ENCODE data around the gene PRSS33.

PRSS33 gene, protein sequence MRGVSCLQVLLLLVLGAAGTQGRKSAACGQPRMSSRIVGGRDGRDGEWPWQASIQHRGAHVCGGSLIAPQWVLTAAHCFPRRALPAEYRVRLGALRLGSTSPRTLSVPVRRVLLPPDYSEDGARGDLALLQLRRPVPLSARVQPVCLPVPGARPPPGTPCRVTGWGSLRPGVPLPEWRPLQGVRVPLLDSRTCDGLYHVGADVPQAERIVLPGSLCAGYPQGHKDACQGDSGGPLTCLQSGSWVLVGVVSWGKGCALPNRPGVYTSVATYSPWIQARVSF

DNA sequence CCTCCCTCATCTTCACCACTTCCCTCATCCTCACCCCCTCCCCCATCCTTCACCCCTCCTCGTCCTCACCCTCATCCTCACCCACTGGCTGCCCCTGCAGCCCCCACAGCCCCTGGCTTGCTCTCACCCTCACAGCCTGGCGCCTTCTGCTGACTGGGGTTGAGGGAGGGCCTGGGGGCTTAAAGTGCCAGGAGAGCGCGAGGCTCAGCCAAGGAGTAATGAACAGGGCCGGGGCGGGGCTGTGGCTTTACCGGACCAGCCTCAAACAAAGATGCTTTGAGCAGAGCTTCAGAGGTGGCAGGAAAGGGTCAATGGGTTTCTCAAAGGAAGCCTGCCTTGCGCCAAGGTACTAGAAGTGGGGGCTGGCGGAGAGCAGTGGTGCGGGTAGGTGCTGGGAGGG is at the start of gene PRSS33:
PRSS33 (minus strand) TSS at position 155 of the 400 bp plus-strand sequence. CDS start 1,013 bp downstream, outside the sequence.
- no peak for DNase-seq (ENCODE audit: low read depth in 2 of 3, low spot score in 1 of 3)

GRCh38 chr16:2836646-2837508 is 49.5 kb upstream of the PRSS33 start:
- no peak for DNase-seq (ENCODE audit: low read depth in 2 of 3, low spot score in 1 of 3)

DNA sequence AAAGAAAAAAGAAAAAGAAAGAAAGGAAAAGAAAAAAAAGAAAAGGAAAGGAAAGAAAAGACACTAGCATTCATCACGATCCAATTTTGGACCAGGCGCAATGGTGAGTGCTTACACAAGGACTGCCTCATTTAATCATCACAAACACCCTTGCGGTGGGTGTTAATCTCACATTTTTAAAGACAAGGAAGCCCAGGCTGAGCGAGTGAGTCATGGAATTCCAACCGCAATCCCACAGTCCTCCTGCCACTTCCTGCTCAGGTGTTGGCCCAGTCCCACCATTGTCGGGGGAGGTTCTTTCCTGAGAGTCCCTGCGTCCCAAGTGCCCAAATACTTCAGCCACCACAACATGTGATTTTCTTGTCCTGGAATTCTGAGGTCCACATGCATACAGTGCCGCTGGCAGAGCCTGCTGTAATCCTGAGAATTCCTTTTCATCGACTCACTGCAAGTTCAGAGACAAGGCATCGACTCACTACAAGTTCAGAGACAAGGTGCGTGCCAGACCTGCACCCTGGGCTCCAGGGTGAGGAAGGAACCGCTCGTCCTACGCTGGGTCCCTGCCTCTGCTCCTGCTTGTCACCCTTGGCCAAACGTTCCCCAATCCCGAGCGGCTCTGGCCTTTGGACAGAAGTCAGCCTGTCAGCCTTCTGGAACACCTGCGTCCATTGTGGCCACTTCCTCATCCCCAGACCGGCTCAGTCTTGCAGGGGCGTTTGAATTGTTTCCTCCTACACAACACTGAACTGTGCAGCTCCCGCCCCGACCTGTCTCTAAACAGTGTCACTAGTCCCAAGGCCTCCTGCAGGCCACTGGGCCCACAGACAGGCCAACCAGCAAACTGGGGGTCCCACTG is 48.5 kb upstream of the PRSS33 start:
- DNase-seq (ENCODE audit: low read depth in 2 of 3, low spot score in 1 of 3): no peak

- no peak for DNase-seq (ENCODE audit: low read depth in 2 of 3, low spot score in 1 of 3)
Measured at GRCh38 chr16:2834968-2835367, 47.6 kb upstream of the PRSS33 start.

DNA sequence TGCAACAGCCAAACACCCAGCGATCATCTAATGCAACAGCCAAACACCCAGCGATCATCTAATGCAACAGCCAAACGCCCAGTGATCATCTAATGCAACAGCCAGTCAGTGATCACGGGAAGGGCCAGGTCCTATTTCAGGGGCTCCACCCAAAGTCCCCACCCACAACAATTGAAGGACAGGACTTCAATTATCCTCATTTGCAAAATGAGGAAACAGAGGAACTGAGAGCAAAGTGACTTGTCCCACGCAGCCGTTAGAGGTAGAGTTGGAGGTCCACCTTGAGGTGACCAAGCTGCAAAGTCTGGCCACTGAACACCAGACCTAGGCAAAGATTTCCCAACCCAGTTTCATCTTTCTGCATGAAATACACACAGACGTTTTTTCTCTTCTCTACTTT is 46.4 kb upstream of the PRSS33 start:
- no peak for DNase-seq (ENCODE audit: low read depth in 2 of 3, low spot score in 1 of 3)

GRCh38 chr16:2831203-2831602 is 43.8 kb upstream of the PRSS33 start:
- DNase-seq (ENCODE audit: low read depth in 2 of 3, low spot score in 1 of 3): no peak

DNA sequence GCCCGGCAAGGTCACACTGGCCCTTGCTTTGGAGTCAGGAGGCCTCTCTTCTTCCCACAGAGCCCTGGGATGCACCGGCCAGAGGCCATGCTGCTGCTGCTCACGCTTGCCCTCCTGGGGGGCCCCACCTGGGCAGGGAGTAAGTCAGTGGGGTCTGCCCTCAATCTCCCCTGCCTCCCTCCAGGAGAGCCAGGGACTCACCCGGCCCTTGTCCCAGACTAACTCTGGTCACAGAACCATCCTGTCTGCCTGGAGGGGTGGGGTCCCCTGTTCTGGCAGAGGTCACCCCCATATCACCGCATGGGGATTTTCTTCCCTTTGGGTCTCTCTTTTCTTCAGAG is 43.0 kb upstream of the PRSS33 start:
- no peak for DNase-seq (ENCODE audit: low read depth in 2 of 3, low spot score in 1 of 3)

- no peak for DNase-seq (ENCODE audit: low read depth in 2 of 3, low spot score in 1 of 3)
Measured at GRCh38 chr16:2829501-2830354, 42.4 kb upstream of the PRSS33 start, which contains the start of gene ZG16B. ZG16B (plus strand) TSS chr16:2830303; CDS start chr16:2830442, 139 bp downstream.

DNA sequence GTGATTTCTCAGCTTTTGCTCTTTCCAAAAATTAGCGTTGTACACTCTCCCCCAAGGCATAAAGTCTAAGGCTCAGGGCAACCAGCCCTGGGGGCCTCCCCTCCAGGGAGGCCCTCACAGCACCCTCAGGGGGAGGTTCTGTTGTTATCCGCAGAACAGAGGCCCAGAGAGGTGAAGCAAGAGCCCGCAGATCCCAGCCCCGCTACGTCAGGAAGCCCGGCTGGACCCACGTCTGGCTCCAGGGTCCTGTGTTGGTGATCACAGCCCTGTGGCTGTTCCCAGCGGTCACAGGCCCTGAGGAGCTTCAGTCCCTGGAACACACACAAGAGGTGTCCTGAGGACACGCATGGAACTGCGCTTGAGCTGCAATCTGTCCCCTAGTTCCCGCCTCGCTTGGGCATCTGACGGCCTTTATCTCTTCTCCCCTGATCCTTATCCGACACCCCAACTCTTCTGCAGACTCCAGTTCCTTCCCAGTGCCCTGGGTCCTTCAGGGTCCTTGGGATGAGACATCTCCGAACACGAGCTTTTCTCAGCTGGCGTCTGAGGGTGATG is 41.6 kb upstream of the PRSS33 start:
- DNase-seq (ENCODE audit: low read depth in 2 of 3, low spot score in 1 of 3): no peak

DNA sequence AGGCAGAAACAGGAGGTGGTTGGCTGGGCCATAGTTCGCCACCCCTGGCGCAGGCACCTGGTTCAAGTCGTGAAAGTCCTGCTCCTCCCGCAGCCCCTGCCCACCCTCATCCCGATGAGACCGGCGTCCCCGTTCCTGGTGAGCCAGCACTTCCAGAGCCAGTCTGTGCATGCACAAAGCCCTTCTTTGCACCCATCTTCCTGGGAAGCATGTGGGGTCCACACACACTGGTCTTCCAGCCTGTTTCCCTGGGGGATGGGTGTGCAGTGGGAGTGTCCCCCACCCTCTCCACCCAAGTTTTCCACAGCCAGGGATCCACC is 41.1 kb upstream of the PRSS33 start:
- DNase-seq (ENCODE audit: low read depth in 2 of 3, low spot score in 1 of 3): no peak

DNA sequence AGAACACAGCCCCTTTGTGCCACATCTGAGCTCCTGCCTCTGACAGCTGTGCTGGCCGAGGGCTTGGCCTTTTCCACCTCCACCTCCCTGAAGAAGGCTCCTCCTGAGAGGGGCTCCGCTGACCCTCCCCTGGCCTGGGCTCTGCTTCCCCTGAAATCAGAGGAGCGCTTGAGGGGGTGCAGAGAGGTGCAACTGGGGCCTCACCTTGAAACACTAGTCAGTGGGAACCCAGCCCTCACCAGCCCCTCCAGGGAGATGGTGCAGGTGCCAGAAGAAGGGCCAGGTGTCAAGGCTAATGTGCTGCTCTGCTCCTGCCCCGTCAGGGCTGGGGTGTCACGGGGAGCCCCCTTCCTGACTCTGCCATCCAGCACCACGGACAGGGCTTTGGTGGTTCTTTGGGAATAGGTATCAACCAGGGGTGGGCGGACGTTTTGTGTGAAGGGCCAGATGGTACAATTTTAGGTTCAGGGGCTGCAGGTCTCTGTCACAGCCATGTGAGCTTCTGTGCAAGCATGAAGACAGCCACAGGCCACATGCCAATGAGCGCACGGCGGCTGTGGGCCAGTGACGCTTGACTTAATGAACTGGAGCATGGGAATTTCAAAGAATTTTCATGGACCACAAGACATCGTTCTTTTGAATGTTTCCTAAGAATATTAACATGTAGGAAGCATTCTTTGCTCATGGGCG is 40.6 kb upstream of the PRSS33 start:
- no peak for DNase-seq (ENCODE audit: low read depth in 2 of 3, low spot score in 1 of 3)

DNA sequence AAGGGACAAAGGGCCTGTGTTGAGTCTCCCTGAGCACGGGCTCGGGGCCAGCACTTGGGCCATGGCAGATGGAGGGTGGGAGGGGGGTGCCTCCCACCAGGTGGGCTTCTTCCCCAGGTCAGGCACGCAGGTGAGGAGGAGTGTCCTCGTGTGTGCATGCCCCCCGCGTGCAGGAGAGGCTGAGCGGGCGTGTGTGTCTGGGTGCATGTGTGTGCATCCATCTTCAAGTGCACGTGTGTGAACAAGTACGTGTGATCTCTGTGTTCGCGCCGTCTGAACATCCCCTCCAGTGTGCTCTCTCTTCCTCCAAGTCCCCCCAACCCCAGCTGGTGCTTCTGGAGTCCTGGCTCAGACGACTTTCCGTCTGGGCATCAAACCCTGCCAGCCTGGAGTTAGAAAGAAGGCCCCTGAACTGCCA is 40.0 kb upstream of the PRSS33 start:
- DNase-seq (ENCODE audit: low read depth in 2 of 3, low spot score in 1 of 3): no peak

GRCh38 chr16:2826591-2827373 is 39.4 kb upstream of the PRSS33 start:
- no peak for DNase-seq (ENCODE audit: low read depth in 2 of 3, low spot score in 1 of 3)

GRCh38 chr16:2825906-2826305 is 38.5 kb upstream of the PRSS33 start:
- no peak for DNase-seq (ENCODE audit: low read depth in 2 of 3, low spot score in 1 of 3)

GRCh38 chr16:2825049-2825742 is 37.8 kb upstream of the PRSS33 start:
- DNase-seq (ENCODE audit: low read depth in 2 of 3, low spot score in 1 of 3): no peak

GRCh38 chr16:2824626-2825025 is 37.3 kb upstream of the PRSS33 start:
- DNase-seq (ENCODE audit: low read depth in 2 of 3, low spot score in 1 of 3): no peak

DNA sequence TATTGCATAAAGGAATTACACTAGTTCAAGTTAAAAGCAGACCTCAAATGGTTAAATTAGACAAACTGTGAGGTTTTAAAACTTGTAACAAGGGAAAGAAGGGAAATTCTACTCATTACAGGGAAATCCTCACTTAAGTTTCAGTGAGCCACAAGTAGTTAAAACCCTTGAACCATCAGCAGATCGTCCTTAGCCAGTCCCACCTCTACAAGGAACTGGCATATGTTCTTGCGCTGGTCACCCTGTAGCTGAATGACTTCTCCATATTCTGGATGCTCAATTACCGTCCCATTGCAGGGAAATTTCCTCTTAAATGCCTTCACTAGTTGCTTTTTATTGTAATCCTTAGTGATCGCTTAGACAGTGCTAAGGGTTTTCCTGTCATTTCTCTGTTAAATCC is 35.1 kb upstream of the PRSS33 start:
- DNase-seq (ENCODE audit: low read depth in 2 of 3, low spot score in 1 of 3): no peak

GRCh38 chr16:2822158-2822495 is 34.8 kb upstream of the PRSS33 start:
- no peak for DNase-seq (ENCODE audit: low read depth in 2 of 3, low spot score in 1 of 3)

Data from stimulated activated CD4-positive, alpha-beta T cell treated with anti-CD3 and anti-CD28 coated beads, Interleukin-12 subunit alpha, Interleukin-12 subunit beta, amount 100 ng/mL, for 48 hours (primary cell).